Measurements from ENCODE around the gene DNAI4. TPM values are rescaled to one million over a fixed set of nuclear protein-coding genes. Genes with fewer than 3 reads are reported as not detected.

Gene DNAI4
- total RNA-seq, 1 experiment from 2014 or later, result 1.4 TPM

GRCh38 chr1:66919828-66920227 lies 4.8 kb downstream of the DNAI4 start:
- no peaks in the 10 kb centered on the region for H3K27me3 Mint-ChIP-seq (ENCODE audit: insufficient read depth, unreplicated experiment)
- H3K4me1 Mint-ChIP-seq (ENCODE audit: low read depth, unreplicated experiment), result peaks cover 5% of the 10 kb centered on the region
- no peaks in the 10 kb centered on the region for H3K9me3 Mint-ChIP-seq (ENCODE audit: unreplicated experiment)
- ChIA-PET POLR2A (no interaction called here), CTCF (no interaction called here)
- TF ChIP-seq CTCF (IDR thresholded peaks at IDR 0.05; ENCODE audit: insufficient read depth in 1 of 2, low read depth in 1 of 2, low read length in 1 of 2, severe bottlenecking in 1 of 2, unreplicated experiment in 1 of 2), result no peak
- H3K36me3 Mint-ChIP-seq (ENCODE audit: insufficient read depth, unreplicated experiment), result peaks cover 6% of the 10 kb centered on the region
- no peak for DNase-seq
- Histone ChIP-seq H3K4me3 (ENCODE audit: low read depth, low read length) (no peak overlapping the region), H3K9me3 (no peaks in the 10 kb centered on the region), H3K27me3 (replicated peaks; ENCODE audit: control insufficient read depth, insufficient read depth, low read length) (no peaks in the 10 kb centered on the region), H3K36me3 (ENCODE audit: control insufficient read depth, insufficient read depth, low read length) (no peaks in the 10 kb centered on the region), H3K4me1 (0 out of 2 replicates have a peak, but pooled peaks cover 10% of the 10 kb centered on the region)
- intact Hi-C loops (cut with micrococcal nuclease; ENCODE audit: unreplicated experiment), result no loop called here
- no TSS peak for BruUV-seq (replicated peaks)
- no peak overlapping the region for H3K4me3 Mint-ChIP-seq (ENCODE audit: unreplicated experiment)
- H3K27ac Mint-ChIP-seq (ENCODE audit: unreplicated experiment), result no peak overlapping the region

GRCh38 chr1:66919063-66919462 lies 5.6 kb downstream of the DNAI4 start:
- H3K4me1 ChIP-seq, result 0 out of 2 replicates have a peak, but pooled peaks cover 10% of the 10 kb centered on the region
- no peak for TF ChIP-seq CTCF (IDR thresholded peaks at IDR 0.05; ENCODE audit: insufficient read depth in 1 of 2, low read depth in 1 of 2, low read length in 1 of 2, severe bottlenecking in 1 of 2, unreplicated experiment in 1 of 2)
- ChIA-PET CTCF (no interaction called here), POLR2A (no interaction called here)
- no peaks in the 10 kb centered on the region for H3K36me3 ChIP-seq (ENCODE audit: control insufficient read depth, insufficient read depth, low read length)
- intact Hi-C loops (cut with micrococcal nuclease; ENCODE audit: unreplicated experiment), result no loop called here
- peaks cover 5% of the 10 kb centered on the region for H3K4me1 Mint-ChIP-seq (ENCODE audit: low read depth, unreplicated experiment)
- H3K9me3 Mint-ChIP-seq (ENCODE audit: unreplicated experiment), result no peaks in the 10 kb centered on the region
- no peaks in the 10 kb centered on the region for H3K27me3 Mint-ChIP-seq (ENCODE audit: insufficient read depth, unreplicated experiment)
- no peak overlapping the region for H3K4me3 Mint-ChIP-seq (ENCODE audit: unreplicated experiment)
- no peak for DNase-seq
- no TSS peak for BruUV-seq (replicated peaks)
- H3K27me3 ChIP-seq (replicated peaks; ENCODE audit: control insufficient read depth, insufficient read depth, low read length), result no peaks in the 10 kb centered on the region
- no peak overlapping the region for H3K27ac Mint-ChIP-seq (ENCODE audit: unreplicated experiment)
- no peaks in the 10 kb centered on the region for H3K9me3 ChIP-seq
- H3K36me3 Mint-ChIP-seq (ENCODE audit: insufficient read depth, unreplicated experiment), result no peaks in the 10 kb centered on the region
- H3K4me3 ChIP-seq (ENCODE audit: low read depth, low read length), result no peak overlapping the region

- BruUV-seq (replicated peaks), result no TSS peak
- peaks cover 5% of the 10 kb centered on the region for H3K4me1 Mint-ChIP-seq (ENCODE audit: low read depth, unreplicated experiment)
- H3K4me3 Mint-ChIP-seq (ENCODE audit: unreplicated experiment), result no peak overlapping the region
- POLR2A ChIA-PET, result no interaction called here
- H3K4me3 ChIP-seq (ENCODE audit: low read depth, low read length), result no peak overlapping the region
- H3K36me3 Mint-ChIP-seq (ENCODE audit: insufficient read depth, unreplicated experiment), result no peaks in the 10 kb centered on the region
- no peaks in the 10 kb centered on the region for H3K27me3 ChIP-seq (replicated peaks; ENCODE audit: control insufficient read depth, insufficient read depth, low read length)
- H3K9me3 Mint-ChIP-seq (ENCODE audit: unreplicated experiment), result no peaks in the 10 kb centered on the region
- intact Hi-C loops (cut with micrococcal nuclease; ENCODE audit: unreplicated experiment), result no loop called here
- no peak overlapping the region for H3K27ac Mint-ChIP-seq (ENCODE audit: unreplicated experiment)
- DNase-seq, result no peak
- H3K4me1 ChIP-seq, result 0 out of 2 replicates have a peak, but pooled peaks cover 5% of the 10 kb centered on the region
- no peaks in the 10 kb centered on the region for H3K9me3 ChIP-seq
- H3K27me3 Mint-ChIP-seq (ENCODE audit: insufficient read depth, unreplicated experiment), result no peaks in the 10 kb centered on the region
- CTCF ChIA-PET, result no interaction called here
- TF ChIP-seq CTCF (IDR thresholded peaks at IDR 0.05; ENCODE audit: insufficient read depth in 1 of 2, low read depth in 1 of 2, low read length in 1 of 2, severe bottlenecking in 1 of 2, unreplicated experiment in 1 of 2), result no peak
- no peaks in the 10 kb centered on the region for H3K36me3 ChIP-seq (ENCODE audit: control insufficient read depth, insufficient read depth, low read length)
Measured at GRCh38 chr1:66917476-66917875, 7.2 kb downstream of the DNAI4 start.

All from Caco-2 (cell line).